ENCODE measurements around the gene DEXI. TPM values are rescaled to one million over a fixed set of nuclear protein-coding genes. Genes with fewer than 3 reads are reported as not detected.
A peak's percentile ranks its signal among the peaks of the same experiment; 100 is the strongest.

DEXI gene
- total RNA-seq, 1 donor from 2014 or later: 42.8 TPM

GRCh38 chr16:10922328-10923145 lies 19.7 kb downstream of the DEXI start:
- Histone ChIP-seq H3K9ac (ENCODE audit: low read depth in 1 of 3, low read length in 3 of 3) (peak overlapping the region; percentile 36 to 77 (median 69)), H3K9me3 (ENCODE audit: control insufficient read depth in 3 of 3, low read length in 3 of 3) (no peaks in the 10 kb centered on the region), H3K4me1 (ENCODE audit: control insufficient read depth in 3 of 3, insufficient read depth in 3 of 3, low read length in 3 of 3) (peaks cover 50 to 69% (median 60%) of the 10 kb centered on the region in 3 donors), H3K4me3 (ENCODE audit: low read length in 3 of 3) (no peak overlapping the region), H3K27me3 (ENCODE audit: control insufficient read depth in 3 of 3, insufficient read depth in 3 of 3, low read length in 3 of 3) (no peaks in the 10 kb centered on the region), H3K27ac (ENCODE audit: low read depth, low read length) (peak overlapping the region; percentile 96), H3K36me3 (ENCODE audit: control insufficient read depth in 3 of 3, insufficient read depth in 3 of 3, low read length in 3 of 3) (peaks cover 17 to 29% (median 21%) of the 10 kb centered on the region in 3 donors)

- peaks cover 50 to 69% (median 60%) of the 10 kb centered on the region in 3 donors for H3K4me1 ChIP-seq (ENCODE audit: control insufficient read depth in 3 of 3, insufficient read depth in 3 of 3, low read length in 3 of 3)
- no peaks in the 10 kb centered on the region for H3K9me3 ChIP-seq (ENCODE audit: control insufficient read depth in 3 of 3, low read length in 3 of 3)
- peak overlapping the region; percentile 96 for H3K27ac ChIP-seq (ENCODE audit: low read depth, low read length)
- H3K4me3 ChIP-seq (ENCODE audit: low read length in 3 of 3): peak overlapping the region in 2 of 3 donors; percentile 31 to 40
- H3K9ac ChIP-seq (ENCODE audit: low read depth in 1 of 3, low read length in 3 of 3): peak overlapping the region; percentile 36 to 77 (median 69)
- peaks cover 9 to 21% (median 15%) of the 10 kb centered on the region in 3 donors for H3K36me3 ChIP-seq (ENCODE audit: control insufficient read depth in 3 of 3, insufficient read depth in 3 of 3, low read length in 3 of 3)
- H3K27me3 ChIP-seq (ENCODE audit: control insufficient read depth in 3 of 3, insufficient read depth in 3 of 3, low read length in 3 of 3): no peaks in the 10 kb centered on the region
Measured at GRCh38 chr16:10921536-10922327, 20.5 kb downstream of the DEXI start.

GRCh38 chr16:10920726-10921427 lies 21.4 kb downstream of the DEXI start:
- Histone ChIP-seq H3K27ac (ENCODE audit: low read depth, low read length) (peak overlapping the region; percentile 96), H3K9ac (ENCODE audit: low read depth in 1 of 3, low read length in 3 of 3) (peak overlapping the region in 1 of 3 donors; percentile 58), H3K27me3 (ENCODE audit: control insufficient read depth in 3 of 3, insufficient read depth in 3 of 3, low read length in 3 of 3) (no peaks in the 10 kb centered on the region)

GRCh38 chr16:10919003-10919351 lies 23.3 kb downstream of the DEXI start:
- H3K4me3 ChIP-seq (ENCODE audit: low read length in 3 of 3): no peak overlapping the region
- no peaks in the 10 kb centered on the region for H3K36me3 ChIP-seq (ENCODE audit: control insufficient read depth in 3 of 3, insufficient read depth in 3 of 3, low read length in 3 of 3)
- H3K9me3 ChIP-seq (ENCODE audit: control insufficient read depth in 3 of 3, low read length in 3 of 3): no peaks in the 10 kb centered on the region
- H3K4me1 ChIP-seq (ENCODE audit: control insufficient read depth in 3 of 3, insufficient read depth in 3 of 3, low read length in 3 of 3): peaks cover 43 to 58% (median 50%) of the 10 kb centered on the region in 3 donors
- H3K27me3 ChIP-seq (ENCODE audit: control insufficient read depth in 3 of 3, insufficient read depth in 3 of 3, low read length in 3 of 3): no peaks in the 10 kb centered on the region
- H3K27ac ChIP-seq (ENCODE audit: low read depth, low read length): peak overlapping the region; percentile 31
- H3K9ac ChIP-seq (ENCODE audit: low read depth in 1 of 3, low read length in 3 of 3): peak overlapping the region in 2 of 3 donors; percentile 17 to 32

More at GRCh38 chr16:10920726-10921427, 21.4 kb downstream of the DEXI start:
- Histone ChIP-seq H3K4me3 (ENCODE audit: low read length in 3 of 3) (no peak overlapping the region), H3K9me3 (ENCODE audit: control insufficient read depth in 3 of 3, low read length in 3 of 3) (no peaks in the 10 kb centered on the region), H3K36me3 (ENCODE audit: control insufficient read depth in 3 of 3, insufficient read depth in 3 of 3, low read length in 3 of 3) (peaks cover 3 to 15% (median 11%) of the 10 kb centered on the region in 3 donors), H3K4me1 (ENCODE audit: control insufficient read depth in 3 of 3, insufficient read depth in 3 of 3, low read length in 3 of 3) (peaks cover 50 to 69% (median 60%) of the 10 kb centered on the region in 3 donors)

GRCh38 chr16:10918294-10919002 lies 23.8 kb downstream of the DEXI start:
- Histone ChIP-seq H3K27ac (ENCODE audit: low read depth, low read length) (peak overlapping the region; percentile 31), H3K4me1 (ENCODE audit: control insufficient read depth in 3 of 3, insufficient read depth in 3 of 3, low read length in 3 of 3) (peaks cover 39 to 53% (median 45%) of the 10 kb centered on the region in 3 donors), H3K9ac (ENCODE audit: low read depth in 1 of 3, low read length in 3 of 3) (peak overlapping the region in 2 of 3 donors; percentile 9 to 17), H3K4me3 (ENCODE audit: low read length in 3 of 3) (peak overlapping the region in 2 of 3 donors; percentile 19 to 41), H3K27me3 (ENCODE audit: control insufficient read depth in 3 of 3, insufficient read depth in 3 of 3, low read length in 3 of 3) (no peaks in the 10 kb centered on the region), H3K9me3 (ENCODE audit: control insufficient read depth in 3 of 3, low read length in 3 of 3) (no peaks in the 10 kb centered on the region), H3K36me3 (ENCODE audit: control insufficient read depth in 3 of 3, insufficient read depth in 3 of 3, low read length in 3 of 3) (no peaks in the 10 kb centered on the region)

- Histone ChIP-seq H3K4me3 (ENCODE audit: low read length in 3 of 3) (no peak overlapping the region), H3K36me3 (ENCODE audit: control insufficient read depth in 3 of 3, insufficient read depth in 3 of 3, low read length in 3 of 3) (no peaks in the 10 kb centered on the region), H3K4me1 (ENCODE audit: control insufficient read depth in 3 of 3, insufficient read depth in 3 of 3, low read length in 3 of 3) (peaks cover 20 to 34% (median 26%) of the 10 kb centered on the region in 3 donors), H3K9ac (ENCODE audit: low read depth in 1 of 3, low read length in 3 of 3) (no peak overlapping the region), H3K27me3 (ENCODE audit: control insufficient read depth in 3 of 3, insufficient read depth in 3 of 3, low read length in 3 of 3) (no peaks in the 10 kb centered on the region), H3K9me3 (ENCODE audit: control insufficient read depth in 3 of 3, low read length in 3 of 3) (no peaks in the 10 kb centered on the region), H3K27ac (ENCODE audit: low read depth, low read length) (no peak overlapping the region)
Measured at GRCh38 chr16:10916534-10916933, 25.7 kb downstream of the DEXI start.

GRCh38 chr16:10911267-10911666 lies 31.0 kb downstream of the DEXI start:
- Histone ChIP-seq H3K4me1 (ENCODE audit: control insufficient read depth in 3 of 3, insufficient read depth in 3 of 3, low read length in 3 of 3) (no peaks in the 10 kb centered on the region), H3K4me3 (ENCODE audit: low read length in 3 of 3) (no peak overlapping the region), H3K36me3 (ENCODE audit: control insufficient read depth in 3 of 3, insufficient read depth in 3 of 3, low read length in 3 of 3) (peaks cover 0 to 10% (median 0%) of the 10 kb centered on the region in 3 donors), H3K9me3 (ENCODE audit: control insufficient read depth in 3 of 3, low read length in 3 of 3) (no peaks in the 10 kb centered on the region), H3K27ac (ENCODE audit: low read depth, low read length) (no peak overlapping the region), H3K9ac (ENCODE audit: low read depth in 1 of 3, low read length in 3 of 3) (no peak overlapping the region), H3K27me3 (ENCODE audit: control insufficient read depth in 3 of 3, insufficient read depth in 3 of 3, low read length in 3 of 3) (no peaks in the 10 kb centered on the region)

GRCh38 chr16:10907757-10908045 lies 34.6 kb downstream of the DEXI start:
- H3K4me1 ChIP-seq (ENCODE audit: control insufficient read depth in 3 of 3, insufficient read depth in 3 of 3, low read length in 3 of 3): no peaks in the 10 kb centered on the region
- H3K9me3 ChIP-seq (ENCODE audit: control insufficient read depth in 3 of 3, low read length in 3 of 3): no peaks in the 10 kb centered on the region
- H3K9ac ChIP-seq (ENCODE audit: low read depth in 1 of 3, low read length in 3 of 3): no peak overlapping the region
- no peak overlapping the region for H3K4me3 ChIP-seq (ENCODE audit: low read length in 3 of 3)
- no peaks in the 10 kb centered on the region for H3K27me3 ChIP-seq (ENCODE audit: control insufficient read depth in 3 of 3, insufficient read depth in 3 of 3, low read length in 3 of 3)
- H3K27ac ChIP-seq (ENCODE audit: low read depth, low read length): no peak overlapping the region
- peaks cover 0 to 24% (median 2%) of the 10 kb centered on the region in 3 donors for H3K36me3 ChIP-seq (ENCODE audit: control insufficient read depth in 3 of 3, insufficient read depth in 3 of 3, low read length in 3 of 3)

GRCh38 chr16:10906914-10907756 lies 35.1 kb downstream of the DEXI start:
- Histone ChIP-seq H3K4me1 (ENCODE audit: control insufficient read depth in 3 of 3, insufficient read depth in 3 of 3, low read length in 3 of 3) (no peaks in the 10 kb centered on the region), H3K27me3 (ENCODE audit: control insufficient read depth in 3 of 3, insufficient read depth in 3 of 3, low read length in 3 of 3) (no peaks in the 10 kb centered on the region), H3K9me3 (ENCODE audit: control insufficient read depth in 3 of 3, low read length in 3 of 3) (no peaks in the 10 kb centered on the region), H3K9ac (ENCODE audit: low read depth in 1 of 3, low read length in 3 of 3) (no peak overlapping the region), H3K27ac (ENCODE audit: low read depth, low read length) (no peak overlapping the region), H3K36me3 (ENCODE audit: control insufficient read depth in 3 of 3, insufficient read depth in 3 of 3, low read length in 3 of 3) (peaks cover 0 to 24% (median 7%) of the 10 kb centered on the region in 3 donors), H3K4me3 (ENCODE audit: low read length in 3 of 3) (no peak overlapping the region)

Data from skeletal muscle tissue (tissue), 4 donors.